ENCODE measurements around the gene MMP24OS.
"Not testable (repeated sequence)": the region's sequence is repeated elsewhere in the genome, so short reads cannot be mapped to it uniquely, and the experiment has no call there.

Gene MMP24OS

GRCh38 chr20:35273449-35274171, 4.3 kb downstream of the MMP24OS start:
- no peak for DNase-seq

GRCh38 chr20:35271904-35272303, 6.0 kb downstream of the MMP24OS start:
- DNase-seq: no peak

GRCh38 chr20:35271073-35271882, 6.6 kb downstream of the MMP24OS start:
- no peak for DNase-seq

- DNase-seq: no peak
These were observed 7.7 kb downstream of the MMP24OS start for GRCh38 chr20:35270021-35270902.

- peak; percentile 51 for DNase-seq
These were observed 8.7 kb downstream of the MMP24OS start for GRCh38 chr20:35269055-35269781.

- no peak for DNase-seq
These were observed 10.8 kb downstream of the MMP24OS start for GRCh38 chr20:35267092-35267491.

- DNase-seq: no peak
These were observed 13.2 kb downstream of the MMP24OS start for GRCh38 chr20:35264755-35265154.

- DNase-seq: no peak
These were observed 14.2 kb downstream of the MMP24OS start for GRCh38 chr20:35263532-35264341.

- DNase-seq: not testable (repeated sequence)
These were observed 15.0 kb downstream of the MMP24OS start for GRCh38 chr20:35262731-35263531.

GRCh38 chr20:35262321-35262720, 15.6 kb downstream of the MMP24OS start:
- not testable (repeated sequence) for DNase-seq

GRCh38 chr20:35260426-35260825, 17.5 kb downstream of the MMP24OS start:
- no peak for DNase-seq

- DNase-seq: no peak
These were observed 20.6 kb downstream of the MMP24OS start for GRCh38 chr20:35257175-35257909.

GRCh38 chr20:35254448-35254999, 23.4 kb downstream of the MMP24OS start:
- DNase-seq: no peak

- DNase-seq: no peak
These were observed 24.9 kb downstream of the MMP24OS start for GRCh38 chr20:35253010-35253409.

GRCh38 chr20:35252598-35252997, 25.3 kb downstream of the MMP24OS start:
- not testable (repeated sequence) for DNase-seq

GRCh38 chr20:35252037-35252461, 25.9 kb downstream of the MMP24OS start:
- peak; percentile 58 for DNase-seq

GRCh38 chr20:35251613-35251940, 26.3 kb downstream of the MMP24OS start:
- no peak for DNase-seq

GRCh38 chr20:35248641-35249475, 29.1 kb downstream of the MMP24OS start:
- DNase-seq: no peak

- DNase-seq: no peak
These were observed 31.2 kb downstream of the MMP24OS start for GRCh38 chr20:35246723-35247122.

All from CD4-positive, alpha-beta T cell treated with Interleukin-12 subunit alpha and Interleukin-12 subunit beta, for 1 hour (primary cell).